HEK293 (cell line): ENCODE measurements around the gene LCA5L.
A peak's percentile ranks its signal among the peaks of the same experiment; 100 is the strongest.

ENCODE experiments used
- CTCF ChIA-PET: fragments of 350-600 bp; formaldehyde crosslinking; extraction: SDS; loops from one replicate; lab custom pipeline; 2021; ENCODE audit warnings: antibody characterized with exemption; lab: Yijun Ruan, JAX
- POLR2A ChIA-PET: fragments of 300-600 bp; formaldehyde crosslinking; extraction: SDS; loops from one replicate; lab custom pipeline; 2020; ENCODE audit warnings: antibody characterized with exemption, inconsistent platforms; lab: Yijun Ruan, JAX
- H3K27ac ChIP-seq: fragments of 200-500 bp; sonication (Bioruptor generic); 2 replicates; pipeline ENCODE4 v1.5.1; 2014; ENCODE audit warnings: low read depth, low read length, control low read depth, inconsistent platforms; ENCODE audit errors: extremely low read depth
- H3K36me3 ChIP-seq, 2 experiments: fragments of 200-500 bp in 1 of 2; sonication (Bioruptor generic) in 1 of 2; 1 replicate in 1 of 2; 2 replicates in 1 of 2; pipeline ENCODE4 v1.5.1; 2014 to 2017; ENCODE audit warnings: inconsistent platforms in 2 of 2, low read length in 2 of 2; ENCODE audit not compliant: control insufficient read depth in 2 of 2, insufficient read depth in 1 of 2
- H3K4me1 ChIP-seq: fragments of 200-500 bp; sonication (Bioruptor generic); 2 replicates; pipeline ENCODE4 v1.5.1; 2014; ENCODE audit warnings: mild to moderate bottlenecking, low read length, inconsistent platforms; ENCODE audit not compliant: control insufficient read depth, insufficient read depth
- H3K4me3 ChIP-seq: 2 replicates; pipeline ENCODE4 v1.5.1; 2011; ENCODE audit warnings: low read depth, mild to moderate bottlenecking, control low read depth, low read length, moderate library complexity
- H3K9me3 ChIP-seq: fragments of 200-500 bp; sonication (Bioruptor generic); 2 replicates; pipeline ENCODE4 v1.5.1; 2014; ENCODE audit warnings: low read depth, low read length, inconsistent platforms; ENCODE audit not compliant: control insufficient read depth, insufficient read depth
- GLI2 ChIP-seq: fragments of 450-650 bp; formaldehyde crosslinking; IDR thresholded peaks from 2 replicates; pipeline ENCODE4; 2017; ENCODE audit warnings: missing biosample characterization, missing genetic modification characterization, low read depth, borderline replicate concordance
- REST ChIP-seq: fragments of 450-650 bp; formaldehyde crosslinking; IDR thresholded peaks from 2 replicates; pipeline ENCODE4 v1.5.1; 2016; ENCODE audit warnings: missing biosample characterization, missing genetic modification characterization
- SCRT1 ChIP-seq: fragments of 450-650 bp; formaldehyde crosslinking; IDR thresholded peaks from 2 replicates; pipeline ENCODE4 v1.5.1; 2016; ENCODE audit warnings: missing biosample characterization, missing genetic modification characterization, borderline replicate concordance
- ZBTB7A ChIP-seq: fragments of 450-650 bp; formaldehyde crosslinking; IDR thresholded peaks from 2 replicates; pipeline ENCODE4 v1.5.1; 2016; ENCODE audit warnings: low read depth, missing biosample characterization, missing genetic modification characterization
- ZFP37 ChIP-seq: fragments of 450-650 bp; formaldehyde crosslinking; IDR thresholded peaks from 2 replicates; pipeline ENCODE4 v1.5.1; 2016; ENCODE audit warnings: missing biosample characterization, missing genetic modification characterization
- ZIC2 ChIP-seq: fragments of 450-650 bp; formaldehyde crosslinking; IDR thresholded peaks from 2 replicates; pipeline ENCODE4 v1.5.1; 2016; ENCODE audit warnings: missing biosample characterization, missing genetic modification characterization
- ZNF132 ChIP-seq: fragments of 450-650 bp; formaldehyde crosslinking; IDR thresholded peaks from 2 replicates; pipeline ENCODE4 v1.5.1; 2017; ENCODE audit warnings: missing biosample characterization, missing genetic modification characterization, borderline replicate concordance
- ZNF157 ChIP-seq: fragments of 450-650 bp; formaldehyde crosslinking; IDR thresholded peaks from 2 replicates; pipeline ENCODE4 v1.5.1; 2016; ENCODE audit warnings: missing biosample characterization, missing genetic modification characterization
- ZNF174 ChIP-seq: fragments of 450-650 bp; formaldehyde crosslinking; IDR thresholded peaks from 2 replicates; pipeline ENCODE4 v1.5.0; 2017; ENCODE audit warnings: missing biosample characterization, mild to moderate bottlenecking, missing genetic modification characterization
- ZNF239 ChIP-seq: fragments of 450-650 bp; formaldehyde crosslinking; IDR thresholded peaks from 2 replicates; pipeline ENCODE4 v1.5.1; 2016; ENCODE audit warnings: missing biosample characterization, missing genetic modification characterization
- ZNF311 ChIP-seq: fragments of 450-650 bp; formaldehyde crosslinking; IDR thresholded peaks from 2 replicates; pipeline ENCODE4 v1.5.1; 2017; ENCODE audit warnings: missing biosample characterization, missing genetic modification characterization, borderline replicate concordance
- ZNF473 ChIP-seq: fragments of 450-650 bp; formaldehyde crosslinking; IDR thresholded peaks from 2 replicates; pipeline ENCODE4 v1.5.1; 2017; ENCODE audit warnings: missing biosample characterization, missing genetic modification characterization
- ZNF501 ChIP-seq: fragments of 450-650 bp; formaldehyde crosslinking; IDR thresholded peaks from 2 replicates; pipeline ENCODE4 v1.5.1; 2016; ENCODE audit warnings: missing biosample characterization, missing genetic modification characterization
- ZNF544 ChIP-seq: fragments of 450-650 bp; formaldehyde crosslinking; IDR thresholded peaks from 2 replicates; pipeline ENCODE4 v1.5.0; 2017; ENCODE audit warnings: missing biosample characterization, missing genetic modification characterization
- ZNF571 ChIP-seq: fragments of 450-650 bp; formaldehyde crosslinking; IDR thresholded peaks from 2 replicates; pipeline ENCODE4 v1.5.0; 2017; ENCODE audit warnings: missing biosample characterization, missing genetic modification characterization
- ZNF707 ChIP-seq: fragments of 450-650 bp; formaldehyde crosslinking; IDR thresholded peaks from 2 replicates; pipeline ENCODE4 v1.5.1; 2016; ENCODE audit warnings: missing biosample characterization, missing genetic modification characterization
- ZNF776 ChIP-seq: fragments of 450-650 bp; formaldehyde crosslinking; IDR thresholded peaks from 2 replicates; pipeline ENCODE4 v1.5.0; 2017; ENCODE audit warnings: missing biosample characterization, missing genetic modification characterization, borderline replicate concordance
- ZSCAN16 ChIP-seq: fragments of 450-650 bp; formaldehyde crosslinking; IDR thresholded peaks from 2 replicates; pipeline ENCODE4 v1.5.1; 2016; ENCODE audit warnings: missing biosample characterization, missing genetic modification characterization
- ZSCAN18 ChIP-seq: fragments of 450-650 bp; formaldehyde crosslinking; IDR thresholded peaks from 2 replicates; pipeline ENCODE4 v1.5.1; 2016; ENCODE audit warnings: missing biosample characterization, missing genetic modification characterization
- ZSCAN30 ChIP-seq: fragments of 450-650 bp; IDR thresholded peaks from 2 replicates; pipeline ENCODE4 v1.5.1; 2018; ENCODE audit warnings: missing biosample characterization, mild to moderate bottlenecking, missing genetic modification characterization, moderate library complexity
- ZSCAN5A ChIP-seq: fragments of 450-650 bp; formaldehyde crosslinking; IDR thresholded peaks from 2 replicates; pipeline ENCODE4 v1.5.1; 2016; ENCODE audit warnings: missing biosample characterization, missing genetic modification characterization
- TF ChIP-seq, protein P1 (sequence below): fragments of 450-650 bp; formaldehyde crosslinking; IDR thresholded peaks from 2 replicates; pipeline ENCODE4 v1.5.0; 2017; ENCODE audit warnings: missing biosample characterization, missing genetic modification characterization, borderline replicate concordance
- TF ChIP-seq, protein P2 (sequence below): fragments of 450-650 bp; formaldehyde crosslinking; IDR thresholded peaks from 2 replicates; pipeline ENCODE4 v1.5.1; 2016; ENCODE audit warnings: missing biosample characterization, missing genetic modification characterization
- TF ChIP-seq, protein P3 (sequence below): fragments of 450-650 bp; formaldehyde crosslinking; optimal IDR thresholded peaks from 2 replicates; pipeline ENCODE3; 2016; ENCODE audit warnings: missing biosample characterization, mild to moderate bottlenecking, missing genetic modification characterization

The LCA5L gene

GRCh38 chr21:39479164-39479813 is 33.7 kb upstream of the LCA5L start (continued):
- TF ChIP-seq REST (tag by site-specific recombination) (no peak), ZNF174 (tag by site-specific recombination) (no peak), ZNF544 (tag by site-specific recombination) (0 out of 2 replicates have a peak, but pooled peaks have one; percentile 12), SCRT1 (tag by site-specific recombination) (no peak), ZBTB7A (tag by site-specific recombination) (no peak), ZSCAN30 (tag by site-specific recombination) (no peak), ZNF501 (tag by site-specific recombination) (no peak), ZNF776 (tag by site-specific recombination) (0 out of 2 replicates have a peak, but pooled peaks have one; percentile 61), ZNF707 (peak; percentile 60; the same call in 1 of the 2 replicates), ZNF311 (tag by site-specific recombination) (peak; percentile 84; the same call in 1 of the 2 replicates), ZSCAN16 (tag by site-specific recombination) (no peak), ZNF132 (tag by site-specific recombination) (no peak), ZNF239 (tag by site-specific recombination) (0 out of 2 replicates have a peak, but pooled peaks have one; percentile 61), ZSCAN5A (tag by site-specific recombination) (peak; percentile 18; the same call in 1 of the 2 replicates)
- TF ChIP-seq, protein P1, sequence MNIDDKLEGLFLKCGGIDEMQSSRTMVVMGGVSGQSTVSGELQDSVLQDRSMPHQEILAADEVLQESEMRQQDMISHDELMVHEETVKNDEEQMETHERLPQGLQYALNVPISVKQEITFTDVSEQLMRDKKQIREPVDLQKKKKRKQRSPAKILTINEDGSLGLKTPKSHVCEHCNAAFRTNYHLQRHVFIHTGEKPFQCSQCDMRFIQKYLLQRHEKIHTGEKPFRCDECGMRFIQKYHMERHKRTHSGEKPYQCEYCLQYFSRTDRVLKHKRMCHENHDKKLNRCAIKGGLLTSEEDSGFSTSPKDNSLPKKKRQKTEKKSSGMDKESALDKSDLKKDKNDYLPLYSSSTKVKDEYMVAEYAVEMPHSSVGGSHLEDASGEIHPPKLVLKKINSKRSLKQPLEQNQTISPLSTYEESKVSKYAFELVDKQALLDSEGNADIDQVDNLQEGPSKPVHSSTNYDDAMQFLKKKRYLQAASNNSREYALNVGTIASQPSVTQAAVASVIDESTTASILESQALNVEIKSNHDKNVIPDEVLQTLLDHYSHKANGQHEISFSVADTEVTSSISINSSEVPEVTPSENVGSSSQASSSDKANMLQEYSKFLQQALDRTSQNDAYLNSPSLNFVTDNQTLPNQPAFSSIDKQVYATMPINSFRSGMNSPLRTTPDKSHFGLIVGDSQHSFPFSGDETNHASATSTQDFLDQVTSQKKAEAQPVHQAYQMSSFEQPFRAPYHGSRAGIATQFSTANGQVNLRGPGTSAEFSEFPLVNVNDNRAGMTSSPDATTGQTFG (tag by site-specific recombination): peak; percentile 93; the same call in 1 of the 2 replicates
- TF ChIP-seq, all 188 proteins: peak for 12

GRCh38 chr21:39474611-39475010 is 29.0 kb upstream of the LCA5L start:
- no peak overlapping the region for H3K4me3 ChIP-seq
- ChIA-PET CTCF (interaction anchor here (0.6 kb wide), 1 partner anchor 241 kb away, joined by 4 read pairs; no protein-coding TSS in a partner anchor), POLR2A (interaction anchor here (0.6 kb wide), 1 partner anchor 989 kb away, joined by 4 read pairs; no protein-coding TSS in a partner anchor)
- H3K4me1 ChIP-seq: no peaks in the 10 kb centered on the region; the same call in 1 of the 2 replicates
- no peaks in the 10 kb centered on the region for H3K36me3 ChIP-seq
- no peaks in the 10 kb centered on the region for H3K9me3 ChIP-seq
- H3K27ac ChIP-seq: no peak overlapping the region
- no peak for TF ChIP-seq ZNF157 (tag by site-specific recombination)
- TF ChIP-seq ZFP37 (tag by site-specific recombination): no peak
- TF ChIP-seq, protein P2, sequence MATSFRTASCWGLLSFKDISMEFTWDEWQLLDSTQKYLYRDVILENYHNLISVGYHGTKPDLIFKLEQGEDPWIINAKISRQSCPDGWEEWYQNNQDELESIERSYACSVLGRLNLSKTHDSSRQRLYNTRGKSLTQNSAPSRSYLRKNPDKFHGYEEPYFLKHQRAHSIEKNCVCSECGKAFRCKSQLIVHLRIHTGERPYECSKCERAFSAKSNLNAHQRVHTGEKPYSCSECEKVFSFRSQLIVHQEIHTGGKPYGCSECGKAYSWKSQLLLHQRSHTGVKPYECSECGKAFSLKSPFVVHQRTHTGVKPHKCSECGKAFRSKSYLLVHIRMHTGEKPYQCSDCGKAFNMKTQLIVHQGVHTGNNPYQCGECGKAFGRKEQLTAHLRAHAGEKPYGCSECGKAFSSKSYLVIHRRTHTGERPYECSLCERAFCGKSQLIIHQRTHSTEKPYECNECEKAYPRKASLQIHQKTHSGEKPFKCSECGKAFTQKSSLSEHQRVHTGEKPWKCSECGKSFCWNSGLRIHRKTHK (tag by site-specific recombination): no peak
- no peak for TF ChIP-seq ZSCAN18
- TF ChIP-seq ZNF544 (tag by site-specific recombination): no peak
- no peak for TF ChIP-seq GLI2 (tag by site-specific recombination)
- no peak for TF ChIP-seq ZNF571 (tag by site-specific recombination)
- no peak for TF ChIP-seq ZNF776 (tag by site-specific recombination)
- TF ChIP-seq, protein P3, sequence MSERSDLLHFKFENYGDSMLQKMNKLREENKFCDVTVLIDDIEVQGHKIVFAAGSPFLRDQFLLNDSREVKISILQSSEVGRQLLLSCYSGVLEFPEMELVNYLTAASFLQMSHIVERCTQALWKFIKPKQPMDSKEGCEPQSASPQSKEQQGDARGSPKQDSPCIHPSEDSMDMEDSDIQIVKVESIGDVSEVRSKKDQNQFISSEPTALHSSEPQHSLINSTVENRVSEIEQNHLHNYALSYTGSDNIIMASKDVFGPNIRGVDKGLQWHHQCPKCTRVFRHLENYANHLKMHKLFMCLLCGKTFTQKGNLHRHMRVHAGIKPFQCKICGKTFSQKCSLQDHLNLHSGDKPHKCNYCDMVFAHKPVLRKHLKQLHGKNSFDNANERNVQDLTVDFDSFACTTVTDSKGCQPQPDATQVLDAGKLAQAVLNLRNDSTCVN: no peak
- no peak for TF ChIP-seq ZNF473 (tag by site-specific recombination)
- no peak for TF ChIP-seq ZIC2 (tag by site-specific recombination)
